Choroid plexus epithelial cell (primary cell): Measurements from ENCODE around the gene XPO4.

Experiments used
- DNase-seq: peaks from one replicate; pipeline ENCODE4 v3.0.0-alpha.2; 2010; ENCODE audit warnings: low read depth
- H3K4me3 ChIP-seq: 2 replicates; pipeline ENCODE4 v1.5.1; 2011; ENCODE audit warnings: low read depth, mild to moderate bottlenecking, control low read depth, low read length, moderate library complexity
- CTCF ChIP-seq: conservative IDR thresholded peaks from 2 replicates; pipeline ENCODE4 v1.5.1; 2011; ENCODE audit warnings: low read depth, mild to moderate bottlenecking, control low read depth, inconsistent platforms, low read length, moderate library complexity

The XPO4 gene

GRCh38 chr13:20729633-20730585 is 172.6 kb downstream of the XPO4 start:
- no peak overlapping the region for H3K4me3 ChIP-seq
- no peak for TF ChIP-seq CTCF
- no peak for DNase-seq

- DNase-seq = no peak
- TF ChIP-seq CTCF = no peak
- no peak overlapping the region for H3K4me3 ChIP-seq
These were observed 173.8 kb downstream of the XPO4 start for GRCh38 chr13:20728579-20729311.

GRCh38 chr13:20727856-20728255 is 174.7 kb downstream of the XPO4 start:
- no peak for TF ChIP-seq CTCF

More at GRCh38 chr13:20727856-20728255, 174.7 kb downstream of the XPO4 start:
- DNase-seq = no peak
- H3K4me3 ChIP-seq = no peak overlapping the region
